ENCODE results near the gene FUOM. TPM values are rescaled to one million over a fixed set of nuclear protein-coding genes. Genes with fewer than 3 reads are reported as not detected.

FUOM gene
- total RNA-seq, 1 experiment from 2014 or later = 33.3 TPM

- H3F3A ChIP-seq (ENCODE audit: low read length, unreplicated experiment) = no peaks in the 10 kb centered on the region
- H3K36me3 ChIP-seq (ENCODE audit: low read depth, low read length) = peaks cover 13% of the 10 kb centered on the region
- TF ChIP-seq EZH2phosphoT487 (IDR thresholded peaks at IDR 0.05; ENCODE audit: borderline replicate concordance, low read length) (no peak), EZH2 (IDR thresholded peaks at IDR 0.05; ENCODE audit: low read length, unreplicated experiment) (no peak)
- H3K4me1 ChIP-seq (ENCODE audit: insufficient read depth, low read length) = peaks cover 25% of the 10 kb centered on the region
- DNase-seq (no peak), ATAC-seq (no peak)
- ChIA-PET POLR2A (ENCODE audit: unreplicated experiment) (no interaction called here), CTCF (no interaction called here)
- 0 out of 2 replicates have a peak overlapping the region, but pooled peaks have one; percentile 76 for H3K27ac ChIP-seq (ENCODE audit: low read length)
- H2AFZ ChIP-seq (ENCODE audit: low read length) = no peak overlapping the region
- no peak overlapping the region for H3K9ac ChIP-seq (ENCODE audit: low read length)
- H4K20me1 ChIP-seq (ENCODE audit: low read length) = no peaks in the 10 kb centered on the region
- H3K9me2 ChIP-seq (replicated peaks; ENCODE audit: low read length) = no peaks in the 10 kb centered on the region
- intact Hi-C loops (cut with micrococcal nuclease) = no loop called here
- H3K9me3 ChIP-seq (ENCODE audit: low read length) = no peaks in the 10 kb centered on the region
- H3K4me2 ChIP-seq (ENCODE audit: low read length) = 0 out of 2 replicates have a peak overlapping the region, but pooled peaks have one; percentile 100
- H3K27me3 ChIP-seq (ENCODE audit: low read length) = no peaks in the 10 kb centered on the region
- H3K79me2 ChIP-seq (ENCODE audit: low read length) = peaks cover 43% of the 10 kb centered on the region
- H3K4me3 ChIP-seq (ENCODE audit: low read length) = no peak overlapping the region
- no TSS peak for BruUV-seq (replicated peaks)
Observed at GRCh38 chr10:133396035-133396624, 38.3 kb upstream of the FUOM start.

DNA sequence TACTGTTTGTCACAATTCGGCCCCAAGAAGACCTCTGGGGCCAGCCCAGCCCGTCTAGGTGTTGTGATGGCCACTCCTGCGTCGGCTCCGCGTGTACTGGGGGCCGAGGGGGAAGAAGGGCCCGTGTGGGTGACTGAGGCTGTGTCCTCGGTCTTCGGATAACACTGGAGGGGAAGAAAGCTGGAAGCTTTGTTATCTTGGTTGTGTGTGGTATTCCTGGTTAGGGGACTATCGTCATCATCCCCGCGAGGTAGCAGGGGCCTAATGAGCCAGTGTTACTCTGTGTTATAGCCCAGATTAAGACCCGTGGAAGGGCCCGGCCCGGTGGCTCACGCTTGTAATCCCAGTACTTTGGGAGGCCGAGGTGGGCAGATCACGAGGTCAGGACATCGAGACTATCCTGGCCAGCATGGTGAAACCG lies 37.0 kb upstream of the FUOM start:
- H3K9me3 ChIP-seq (ENCODE audit: low read length) = no peaks in the 10 kb centered on the region
- peak overlapping the region; percentile 100 for H3K4me2 ChIP-seq (ENCODE audit: low read length)
- TSS peak; percentile 49 for BruUV-seq (replicated peaks)
- peak overlapping the region; percentile 76 for H3K27ac ChIP-seq (ENCODE audit: low read length)
- DNase-seq = no peak
- no peaks in the 10 kb centered on the region for H3K27me3 ChIP-seq (ENCODE audit: low read length)
- no peaks in the 10 kb centered on the region for H3K9me2 ChIP-seq (replicated peaks; ENCODE audit: low read length)
- no peaks in the 10 kb centered on the region for H4K20me1 ChIP-seq (ENCODE audit: low read length)
- TF ChIP-seq EZH2phosphoT487 (IDR thresholded peaks at IDR 0.05; ENCODE audit: borderline replicate concordance, low read length) (no peak), EZH2 (IDR thresholded peaks at IDR 0.05; ENCODE audit: low read length, unreplicated experiment) (no peak)
- TF ChIP-seq, protein P1, sequence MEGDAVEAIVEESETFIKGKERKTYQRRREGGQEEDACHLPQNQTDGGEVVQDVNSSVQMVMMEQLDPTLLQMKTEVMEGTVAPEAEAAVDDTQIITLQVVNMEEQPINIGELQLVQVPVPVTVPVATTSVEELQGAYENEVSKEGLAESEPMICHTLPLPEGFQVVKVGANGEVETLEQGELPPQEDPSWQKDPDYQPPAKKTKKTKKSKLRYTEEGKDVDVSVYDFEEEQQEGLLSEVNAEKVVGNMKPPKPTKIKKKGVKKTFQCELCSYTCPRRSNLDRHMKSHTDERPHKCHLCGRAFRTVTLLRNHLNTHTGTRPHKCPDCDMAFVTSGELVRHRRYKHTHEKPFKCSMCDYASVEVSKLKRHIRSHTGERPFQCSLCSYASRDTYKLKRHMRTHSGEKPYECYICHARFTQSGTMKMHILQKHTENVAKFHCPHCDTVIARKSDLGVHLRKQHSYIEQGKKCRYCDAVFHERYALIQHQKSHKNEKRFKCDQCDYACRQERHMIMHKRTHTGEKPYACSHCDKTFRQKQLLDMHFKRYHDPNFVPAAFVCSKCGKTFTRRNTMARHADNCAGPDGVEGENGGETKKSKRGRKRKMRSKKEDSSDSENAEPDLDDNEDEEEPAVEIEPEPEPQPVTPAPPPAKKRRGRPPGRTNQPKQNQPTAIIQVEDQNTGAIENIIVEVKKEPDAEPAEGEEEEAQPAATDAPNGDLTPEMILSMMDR (conservative IDR thresholded peaks at IDR 0.05; ENCODE audit: low read depth, low read length) = no peak
- ChIA-PET CTCF (no interaction called here), POLR2A (ENCODE audit: unreplicated experiment) (no interaction called here)
- ATAC-seq = peak; percentile 6; the same call in 1 of the 2 replicates
- intact Hi-C loops (cut with micrococcal nuclease) = no loop called here
- no peaks in the 10 kb centered on the region for H3F3A ChIP-seq (ENCODE audit: low read length, unreplicated experiment)
- peaks cover 37% of the 10 kb centered on the region for H3K79me2 ChIP-seq (ENCODE audit: low read length)
- H3K36me3 ChIP-seq (ENCODE audit: low read depth, low read length) = peaks cover 10% of the 10 kb centered on the region
- H3K4me3 ChIP-seq (ENCODE audit: low read length) = peak overlapping the region; percentile 96
- peak overlapping the region; percentile 100 for H3K9ac ChIP-seq (ENCODE audit: low read length)
- H3K4me1 ChIP-seq (ENCODE audit: insufficient read depth, low read length) = peaks cover 25% of the 10 kb centered on the region
- peak overlapping the region; percentile 57 for H2AFZ ChIP-seq (ENCODE audit: low read length)

- Histone ChIP-seq H3K9me2 (replicated peaks; ENCODE audit: low read length) (no peaks in the 10 kb centered on the region), H3K4me1 (ENCODE audit: insufficient read depth, low read length) (peaks cover 25% of the 10 kb centered on the region), H3K79me2 (ENCODE audit: low read length) (peaks cover 36% of the 10 kb centered on the region), H3K36me3 (ENCODE audit: low read depth, low read length) (peaks cover 10% of the 10 kb centered on the region), H3K9me3 (ENCODE audit: low read length) (no peaks in the 10 kb centered on the region), H3K27me3 (ENCODE audit: low read length) (no peaks in the 10 kb centered on the region), H3F3A (ENCODE audit: low read length, unreplicated experiment) (no peaks in the 10 kb centered on the region), H3K9ac (ENCODE audit: low read length) (peak within 1 kb of the TSS; percentile 100), H3K27ac (ENCODE audit: low read length) (peak within 1 kb of the TSS; percentile 76), H3K4me2 (ENCODE audit: low read length) (peak within 1 kb of the TSS; percentile 100), H3K4me3 (ENCODE audit: low read length) (peak within 1 kb of the TSS; percentile 96), H2AFZ (ENCODE audit: low read length) (peak within 1 kb of the TSS; percentile 78), H4K20me1 (ENCODE audit: low read length) (no peaks in the 10 kb centered on the region)
- TF ChIP-seq EZH2 (IDR thresholded peaks at IDR 0.05; ENCODE audit: low read length, unreplicated experiment) (no peak), EZH2phosphoT487 (IDR thresholded peaks at IDR 0.05; ENCODE audit: borderline replicate concordance, low read length) (no peak)
- intact Hi-C loops (cut with micrococcal nuclease) = no loop called here
- CTCF ChIA-PET = no interaction called here
- DNase-seq (peak; percentile 93), ATAC-seq (peak; percentile 87)
- POLR2A ChIA-PET (ENCODE audit: unreplicated experiment) = no interaction called here
- no TSS peak for BruUV-seq (replicated peaks)
Observed at GRCh38 chr10:133394064-133394663, 36.3 kb upstream of the FUOM start, which contains the start of gene MTG1. Gene MTG1 (plus strand): TSS chr10:133394157. CDS start chr10:133394221, 64 bp downstream.
